Activated CD4-positive, alpha-beta T cell treated with anti-CD3 and anti-CD28 coated beads for 4 hours (primary cell): Measurements from ENCODE around the gene ATP2B3.

Experiments
- DNase-seq, 2 donors: peaks; one replicate each; pipeline ENCODE4 v3.0.0-alpha.2; 2020

Gene ATP2B3

DNA sequence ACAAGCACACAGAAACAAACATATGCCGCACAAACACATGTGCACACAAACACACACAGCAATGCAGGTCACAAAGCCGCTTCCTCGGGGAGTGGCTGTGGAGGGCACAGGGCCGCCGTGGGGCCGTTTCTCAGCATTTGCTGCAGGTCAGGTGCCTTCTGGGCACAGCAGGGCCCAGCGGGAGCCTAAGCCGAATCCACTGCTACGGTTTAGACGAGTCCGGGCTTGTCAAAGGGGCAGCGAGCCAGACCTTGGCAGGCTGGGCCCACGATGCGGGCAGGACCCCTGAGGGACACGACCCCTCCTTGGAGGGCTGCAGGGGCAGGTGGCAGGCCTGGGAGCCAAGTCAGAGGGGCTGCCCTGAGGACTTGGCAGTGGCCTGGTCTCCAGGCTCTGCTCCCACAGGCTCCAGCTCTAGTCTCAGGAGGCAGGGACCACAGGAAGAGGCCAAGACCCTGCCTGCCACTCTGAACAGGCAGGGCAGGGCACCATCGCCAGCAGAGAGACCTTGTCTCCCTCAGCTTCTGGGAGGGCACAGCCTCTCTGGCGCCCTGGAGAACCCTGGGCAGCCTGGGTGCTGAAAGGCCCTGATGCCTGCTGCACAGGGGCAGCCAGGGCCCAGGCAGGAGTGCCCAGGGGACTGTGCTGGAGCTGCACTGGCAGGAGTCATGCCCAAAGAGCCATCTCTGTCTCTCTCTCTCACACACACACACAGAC, 5.5 kb upstream of the ATP2B3 start:
- no peak for DNase-seq

DNA sequence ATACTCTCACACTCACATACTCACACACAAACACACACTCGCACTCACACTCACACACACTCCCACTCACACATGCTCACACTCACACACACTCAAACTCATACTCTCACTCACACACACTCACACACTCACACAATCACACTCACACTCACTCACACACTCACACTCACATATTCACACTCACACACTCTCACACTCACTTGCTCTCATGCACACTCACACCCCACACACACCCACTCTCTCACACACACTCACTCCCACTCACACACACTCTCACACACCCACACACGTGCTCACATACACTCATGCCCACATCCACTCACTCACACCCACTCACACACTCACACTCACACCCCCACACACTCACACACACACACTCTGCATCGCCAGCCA, 4.9 kb upstream of the ATP2B3 start:
- no peak for DNase-seq

DNA sequence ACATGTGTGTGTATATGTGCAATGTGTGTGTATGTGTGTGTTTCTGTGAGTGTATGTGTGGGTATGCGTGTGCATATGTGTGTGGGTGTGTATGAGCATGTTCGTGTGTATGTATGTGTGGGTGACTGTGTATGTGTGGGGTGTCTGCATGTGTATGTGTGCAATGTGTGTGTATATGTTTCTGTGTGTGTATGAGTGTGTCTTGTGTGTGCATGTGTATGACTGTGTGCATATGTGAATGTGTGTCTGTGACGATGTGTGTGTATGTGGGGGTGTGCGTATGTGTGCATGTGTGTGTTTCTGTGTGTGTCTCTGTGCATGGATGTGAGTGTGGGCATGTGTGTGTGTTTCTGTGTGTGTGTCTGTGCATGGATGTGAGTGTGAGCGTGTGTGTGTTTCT, 4.2 kb upstream of the ATP2B3 start:
- no peak for DNase-seq

DNA sequence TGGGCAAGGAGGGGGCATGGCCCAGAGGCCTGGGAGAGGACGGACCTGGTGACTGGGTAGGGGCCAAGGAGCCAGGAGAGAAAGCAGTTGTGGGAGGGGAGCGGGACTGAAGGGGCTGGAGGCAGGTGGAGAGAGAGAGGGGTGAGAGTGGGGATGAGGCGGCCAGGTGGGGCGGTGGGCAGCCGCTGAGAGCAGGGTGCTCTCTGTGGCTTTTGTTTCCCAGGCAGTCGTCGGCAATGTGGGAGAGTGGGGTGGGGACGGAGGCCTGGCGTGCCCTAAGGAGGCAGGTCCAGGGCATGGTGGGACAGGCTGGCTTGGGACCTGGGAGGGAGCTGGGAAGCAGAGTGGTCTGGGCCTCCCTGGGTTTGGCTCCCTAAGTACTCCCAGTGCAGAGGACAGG, 3.2 kb upstream of the ATP2B3 start:
- no peak for DNase-seq

DNA sequence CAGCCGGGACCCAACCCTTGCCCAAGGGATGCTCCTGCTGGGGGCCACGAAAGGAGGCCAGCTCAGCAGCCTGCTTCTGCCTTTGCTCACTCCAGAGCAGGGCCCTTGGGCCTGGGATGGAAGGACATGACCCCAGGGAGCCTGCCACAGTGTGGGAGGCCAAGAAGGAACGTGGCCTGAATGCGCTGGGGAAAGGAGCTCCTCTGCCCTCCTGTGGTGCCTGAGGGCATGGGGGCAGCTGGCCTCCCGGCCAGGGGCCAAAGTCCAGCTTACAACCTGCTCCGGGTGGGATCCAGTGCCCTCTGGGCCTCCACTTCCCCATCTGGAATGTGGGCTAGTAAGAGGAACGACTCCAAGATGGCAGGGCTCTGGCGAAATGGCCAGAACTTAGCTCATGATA, 2.0 kb upstream of the ATP2B3 start:
- no peak for DNase-seq

- no peak for DNase-seq
Observed at GRCh38 chrX:153516073-153516472, 1.4 kb upstream of the ATP2B3 start.

DNA sequence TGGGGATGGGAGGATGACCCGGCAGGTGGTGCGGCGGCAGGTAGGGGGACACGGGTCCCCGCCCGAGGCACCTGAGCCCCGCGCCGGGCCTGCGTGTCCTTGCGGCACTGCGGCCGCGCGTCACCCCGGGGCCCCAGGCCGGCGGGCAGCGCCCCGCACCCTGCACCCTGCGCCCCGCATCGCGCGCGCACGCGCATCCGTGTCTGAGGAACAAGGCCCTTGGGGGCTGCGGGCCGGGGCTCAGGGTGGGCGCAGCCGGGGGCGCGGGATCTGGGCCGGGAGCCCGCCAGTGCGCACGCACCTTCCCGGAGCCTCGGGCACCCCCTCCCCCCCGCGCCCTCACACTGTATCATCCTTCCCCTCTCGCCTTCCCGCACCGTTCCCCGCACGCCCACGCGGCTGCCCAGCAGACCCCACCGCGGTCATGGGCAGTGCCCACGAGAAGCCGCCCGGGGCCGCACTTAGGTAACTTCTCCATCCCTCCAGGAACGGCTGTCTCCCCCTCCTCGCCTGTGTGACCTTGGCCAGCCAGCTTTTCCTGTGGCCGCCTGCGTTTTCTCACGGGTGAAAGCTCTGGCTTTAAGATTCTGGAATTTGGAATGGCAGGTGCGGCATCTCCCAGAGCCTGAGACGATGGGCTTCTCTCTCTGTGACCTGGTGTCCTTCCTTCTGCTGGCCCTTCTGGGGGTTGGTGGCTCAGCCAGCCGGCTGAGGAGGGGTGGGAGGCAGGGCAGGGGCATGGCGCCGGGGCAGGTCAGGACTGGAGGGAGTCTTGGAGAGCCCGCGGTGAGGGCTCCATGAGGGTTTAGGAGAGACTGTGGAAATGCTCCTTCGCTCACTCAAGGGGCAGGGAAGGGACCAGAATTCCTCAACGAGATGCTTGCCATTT, 748 bp downstream of the ATP2B3 start:
- no peak for DNase-seq

DNA sequence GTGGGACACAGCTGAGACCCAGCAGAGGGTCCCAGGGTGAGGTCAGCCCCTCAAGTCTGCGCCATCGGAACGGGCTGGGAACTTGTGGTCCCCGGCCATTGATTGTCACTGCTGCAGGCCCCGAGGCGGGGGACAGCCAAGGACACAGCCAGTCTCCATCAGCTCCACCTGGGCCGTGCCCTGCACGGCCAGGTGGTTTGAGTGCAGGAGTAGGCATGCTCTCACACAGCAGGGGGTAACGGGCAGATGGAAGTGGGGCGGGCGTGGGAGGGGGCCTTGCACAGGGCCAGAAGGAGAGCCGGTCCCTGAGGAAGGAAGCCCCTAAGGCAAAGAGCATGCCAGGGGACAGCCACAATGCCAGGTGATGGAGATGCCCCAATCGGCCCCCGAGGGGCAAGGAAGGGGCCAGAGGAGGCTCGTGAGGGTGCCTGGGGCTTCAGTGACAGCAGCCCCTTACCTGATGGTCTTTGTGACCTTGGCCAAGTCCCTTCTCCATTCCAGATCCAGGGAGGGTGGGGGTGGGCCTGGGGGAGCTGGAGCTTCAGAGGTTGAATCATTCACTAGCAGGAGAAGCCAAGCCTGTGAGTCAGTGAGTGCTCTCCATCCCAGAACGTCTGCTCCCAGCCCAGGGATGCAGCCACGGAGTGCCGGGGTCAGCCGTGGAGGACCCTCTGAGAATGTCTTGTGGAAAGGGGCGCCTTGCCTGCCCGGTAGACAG, 2.3 kb downstream of the ATP2B3 start:
- DNase-seq, result no peak

GRCh38 chrX:153520287-153520917, 3.0 kb downstream of the ATP2B3 start:
- no peak for DNase-seq

DNA sequence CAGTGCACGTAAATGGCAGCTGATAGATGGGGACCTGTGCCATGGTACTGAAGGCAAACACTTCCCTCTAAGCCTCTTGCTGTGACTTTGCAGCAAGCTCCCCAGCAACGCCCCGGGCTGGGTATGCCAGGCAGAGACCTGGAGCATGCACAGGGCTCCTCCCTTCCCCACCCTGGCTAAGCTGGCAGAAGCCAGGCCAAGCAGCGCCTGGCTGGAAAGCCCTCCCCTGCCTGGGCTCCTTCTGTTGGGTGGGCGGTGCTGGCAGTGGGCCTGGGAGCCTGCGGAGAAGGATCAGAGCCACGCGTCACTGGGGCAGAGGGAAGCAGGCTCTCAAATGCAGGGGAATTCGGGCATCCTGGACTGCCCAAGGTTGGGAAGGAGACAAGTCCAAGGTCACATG, 3.6 kb downstream of the ATP2B3 start:
- no peak for DNase-seq

DNA sequence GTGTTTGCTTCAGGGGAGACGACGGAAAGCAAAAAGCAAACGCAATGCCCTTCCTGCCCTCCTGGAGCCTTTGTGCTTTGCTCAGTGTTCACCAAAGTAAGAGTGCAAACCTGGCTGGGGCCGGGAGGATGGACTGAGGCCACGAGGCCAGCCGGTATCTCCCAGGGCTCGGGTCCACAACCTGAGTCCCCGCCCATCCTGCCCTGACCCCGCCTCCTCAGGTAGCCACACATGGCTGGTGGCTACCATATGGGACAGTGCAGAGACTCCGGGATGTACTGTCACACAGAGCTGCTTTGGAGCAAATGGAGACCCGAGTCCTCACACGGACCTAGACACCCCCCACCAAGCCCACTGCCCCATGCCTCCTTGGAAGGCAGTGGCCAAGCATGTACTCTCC, 4.8 kb downstream of the ATP2B3 start:
- no peak for DNase-seq

DNA sequence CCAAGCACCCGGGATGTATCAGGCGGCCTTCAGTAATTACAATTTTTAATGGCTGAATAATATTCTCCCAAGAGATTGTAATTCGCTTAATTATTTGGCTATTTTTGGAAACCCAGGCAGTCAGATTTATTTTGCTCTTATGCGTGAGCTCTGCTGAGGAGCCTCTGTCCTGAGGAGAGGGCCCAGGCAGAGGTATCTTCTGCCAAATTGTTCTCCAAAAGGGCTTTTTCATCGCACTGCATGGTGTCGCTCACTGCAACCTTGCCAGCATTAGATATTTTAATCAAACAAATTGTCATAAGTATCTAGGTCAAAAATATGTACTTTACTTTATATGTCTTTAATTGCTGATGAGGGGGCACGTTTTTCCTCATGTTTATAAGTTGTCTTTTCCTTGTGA, 5.8 kb downstream of the ATP2B3 start:
- no peak for DNase-seq

DNA sequence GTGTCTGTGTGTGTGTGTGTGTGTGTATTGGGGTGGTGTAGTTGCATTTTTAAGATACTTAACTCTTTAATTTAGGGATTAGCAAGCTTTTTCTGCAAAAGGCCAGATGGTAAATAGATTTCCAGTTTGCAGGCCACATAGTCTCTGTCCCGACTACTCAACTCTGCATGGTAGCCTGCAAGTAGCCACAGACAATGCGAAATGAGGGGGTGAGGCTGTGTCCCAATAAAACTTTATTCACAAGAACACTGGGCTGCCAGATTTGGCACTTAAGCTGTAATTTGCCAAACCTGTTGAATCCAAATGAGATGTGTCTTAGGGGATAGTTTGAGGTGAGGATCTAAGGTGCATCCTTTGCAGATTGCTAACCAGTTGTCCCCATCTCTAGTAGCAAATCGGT, 6.8 kb downstream of the ATP2B3 start:
- DNase-seq, result no peak

- DNase-seq, result no peak
Observed at GRCh38 chrX:153525451-153525850, 8.0 kb downstream of the ATP2B3 start.

- no peak for DNase-seq
Observed at GRCh38 chrX:153526042-153526441, 8.6 kb downstream of the ATP2B3 start.

DNA sequence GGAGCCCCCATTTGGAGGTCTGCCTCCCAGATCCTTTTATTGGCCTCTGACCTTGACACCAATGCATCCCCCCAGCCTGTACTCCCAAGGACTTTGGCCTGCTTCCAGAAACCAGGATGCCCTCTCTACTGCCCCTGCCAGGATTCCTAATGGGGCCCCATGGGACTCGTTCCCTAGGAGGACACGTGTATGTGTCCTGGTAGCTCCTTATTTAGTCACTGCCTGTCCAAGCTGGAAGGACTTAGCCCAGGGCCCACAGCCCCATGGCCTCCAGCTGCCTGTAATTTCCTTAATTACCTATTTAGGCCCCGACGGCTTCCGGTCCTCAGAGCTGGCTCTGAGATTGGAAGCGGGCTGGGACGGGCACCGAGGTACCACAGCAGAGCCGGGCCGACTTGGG, 9.4 kb downstream of the ATP2B3 start:
- DNase-seq, result no peak

- DNase-seq, result no peak
Observed at GRCh38 chrX:153527208-153527607, 9.8 kb downstream of the ATP2B3 start.

DNA sequence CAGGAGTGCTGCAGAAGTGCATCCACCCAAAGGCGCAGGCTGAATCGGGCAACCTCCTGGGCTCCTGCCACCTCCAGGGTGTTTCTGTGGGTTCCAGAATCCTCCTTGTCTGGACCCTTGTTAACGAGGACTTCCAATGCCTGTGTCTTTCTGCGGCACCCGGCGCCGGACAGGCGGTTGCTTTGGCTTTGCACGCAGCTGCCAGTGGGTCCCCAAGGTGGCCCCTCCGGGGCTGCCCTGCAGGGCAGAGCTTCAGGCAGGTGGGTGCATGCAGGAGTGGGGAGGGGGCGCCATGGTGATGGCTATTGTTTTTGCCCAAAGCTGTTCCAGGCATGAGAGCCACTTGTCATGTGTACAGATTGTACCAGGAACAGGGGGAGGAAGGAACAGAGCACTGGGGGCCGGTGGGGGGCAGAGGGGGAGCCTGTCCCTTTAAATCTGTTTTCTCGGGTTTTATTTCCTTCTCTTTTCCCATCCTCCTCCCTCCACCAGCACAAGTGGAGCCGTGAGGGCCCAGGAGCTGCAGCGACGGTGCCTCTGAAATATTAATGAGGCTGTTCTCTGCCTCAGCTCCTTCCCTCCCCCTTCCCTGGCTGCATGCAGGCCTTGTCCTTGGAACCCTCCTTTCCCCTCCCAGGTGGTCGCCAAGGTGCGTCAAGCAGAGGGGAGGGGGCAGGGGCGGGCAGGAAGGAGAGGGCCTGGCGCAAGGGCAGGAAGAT, 13.1 kb downstream of the ATP2B3 start:
- DNase-seq, result no peak

DNA sequence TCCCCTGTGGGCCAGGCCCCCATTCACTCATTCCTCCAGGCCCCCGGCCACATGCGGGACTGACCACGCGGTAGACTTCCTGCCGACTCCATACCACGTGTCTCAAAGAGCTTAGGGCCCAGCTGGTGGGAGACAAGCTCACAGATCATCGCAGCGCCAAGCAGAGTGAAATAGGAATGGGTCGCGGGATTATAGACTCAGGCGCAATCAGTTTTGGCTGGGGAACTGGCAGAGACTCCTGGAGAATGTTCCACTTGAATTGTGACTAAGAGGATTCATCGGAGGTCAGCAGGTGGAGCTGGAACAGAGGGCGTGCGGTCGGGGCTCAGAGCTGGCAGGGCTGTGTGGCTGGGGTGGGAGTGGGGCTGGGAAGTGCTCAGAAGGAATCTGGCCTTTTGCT, 15.6 kb downstream of the ATP2B3 start:
- DNase-seq, result no peak

DNA sequence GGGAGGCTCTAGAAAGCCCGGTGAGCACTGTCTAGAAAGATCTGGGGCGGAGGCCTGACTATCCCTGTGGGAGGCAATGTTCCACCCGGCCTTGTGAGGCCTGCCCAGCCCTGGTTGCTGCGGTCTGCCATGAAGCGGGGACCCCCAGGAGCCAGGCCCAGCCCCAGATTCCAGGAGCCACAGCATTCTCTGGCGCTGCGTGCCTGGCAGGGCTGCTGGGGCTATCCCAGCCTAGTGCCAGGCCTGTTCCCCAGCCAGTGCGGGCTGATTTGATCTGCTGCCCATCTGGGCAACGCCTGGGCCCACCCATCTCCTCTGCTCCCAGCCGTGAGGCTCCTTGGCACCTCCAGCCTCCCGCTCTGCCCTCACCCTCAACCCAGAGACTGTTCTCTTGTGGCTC, 19.6 kb downstream of the ATP2B3 start:
- DNase-seq, result no peak

- no peak for DNase-seq
Observed at GRCh38 chrX:153537526-153538295, 20.3 kb downstream of the ATP2B3 start.

DNA sequence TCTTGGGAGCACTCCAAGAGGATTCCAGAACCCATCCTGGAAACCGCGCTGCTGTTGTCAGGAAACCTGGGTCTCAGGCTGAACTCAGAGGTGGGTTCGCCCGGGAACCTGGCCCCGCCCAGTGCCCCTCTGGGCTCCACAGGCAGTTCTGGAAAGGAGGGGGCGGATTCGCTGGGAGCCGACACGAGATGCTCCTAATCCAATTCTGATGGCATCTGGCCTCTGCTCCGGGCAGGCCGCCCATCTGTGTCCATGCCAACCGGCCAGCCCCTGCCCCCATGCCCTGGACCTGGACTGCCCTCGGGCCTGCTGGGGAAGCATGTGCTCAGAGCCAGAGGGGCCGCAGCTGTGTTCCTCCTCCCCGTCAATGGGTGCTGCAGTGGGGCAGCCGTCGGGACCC, 21.0 kb downstream of the ATP2B3 start:
- no peak for DNase-seq
